ENCODE data around the gene ZNF790. TPM values are rescaled to one million over a fixed set of nuclear protein-coding genes. Genes with fewer than 3 reads are reported as not detected.

The ZNF790 gene
- total and polyA plus RNA-seq, 2 of the 13 experiments (the other 11 are each of a cell fraction or from before 2014, with no cell fraction given), result 1.3 to 5.3 TPM

GRCh38 chr19:36876993-36877938 is 39.1 kb upstream of the ZNF790 start:
- Histone ChIP-seq H3K79me2 (ENCODE audit: insufficient read depth, low read length) (no peaks in the 10 kb centered on the region), H3K27me3 (ENCODE audit: control insufficient read depth in 1 of 2, insufficient read depth in 2 of 2, low read length in 2 of 2) (no peaks in the 10 kb centered on the region), H3K9ac (ENCODE audit: insufficient read depth, low read depth, low read length) (no peak overlapping the region), H4K20me1 (ENCODE audit: insufficient read depth, low read length) (no peaks in the 10 kb centered on the region), H3K4me1 (ENCODE audit: insufficient read depth, low read length) (no peaks in the 10 kb centered on the region), H3K4me3 (replicated peaks in 1 of 3; ENCODE audit: insufficient read depth in 1 of 3, low read depth in 2 of 3, low read length in 3 of 3) (no peak overlapping the region), H3K27ac (ENCODE audit: extremely low read length, insufficient read depth, low read length) (no peak overlapping the region), H2AFZ (ENCODE audit: low read length) (no peak overlapping the region), H3K9me3 (ENCODE audit: low read length) (peaks cover 93% of the 10 kb centered on the region), H3K4me2 (ENCODE audit: low read depth, low read length) (no peak overlapping the region), H3K36me3 (replicated peaks in 1 of 2; ENCODE audit: control insufficient read depth in 1 of 2, insufficient read depth in 2 of 2, low read length in 2 of 2) (peaks cover 3 to 9% of the 10 kb centered on the region in 2 experiments; a peak in 3 of 5 replicates)
- in situ Hi-C loops (cut with HindIII; ENCODE audit: extremely low pct_ligation_motif_present, low pct_unique_long_range_greater_than_20kb) (no loop called here), intact Hi-C loops (cut with micrococcal nuclease; ENCODE audit: unreplicated experiment) (no loop called here)
- no peak for FAIRE-seq
- no peak for TF ChIP-seq HHEX (CRISPR knock-in tag; IDR thresholded peaks at IDR 0.05)
- TF ChIP-seq ZNF274 (CRISPR knock-in tag; IDR thresholded peaks at IDR 0.05), result peak; percentile 93
- TF ChIP-seq ZNF703 (CRISPR knock-in tag; IDR thresholded peaks at IDR 0.05; ENCODE audit: borderline replicate concordance), result no peak
- TF ChIP-seq RBM22 (optimal IDR thresholded peaks at IDR 0.05; ENCODE audit: low read length), result no peak
- no peak for TF ChIP-seq FOXM1 (CRISPR knock-in tag; IDR thresholded peaks at IDR 0.05)
- no peak for DNase-seq (ENCODE audit: low spot score)
- ChIA-PET POLR2A (no interaction called here), CTCF (ENCODE audit: low intra/inter-chr PET ratio, low total read pairs) (no interaction called here)
- no TSS peak for BruUV-seq (replicated peaks)
- WGBS (ENCODE audit: low lambda C conversion rate), result 94% methylated on average over 10 of the region's 10 CpGs
- ATAC-seq, result no peak

- H3K4me1 ChIP-seq (ENCODE audit: insufficient read depth, low read length), result peaks cover 12% of the 10 kb centered on the region
- no TSS peak for BruUV-seq (replicated peaks)
- DNase-seq (ENCODE audit: low spot score), result no peak
- FAIRE-seq, result no peak
- ChIA-PET POLR2A (interaction anchor here (2.2 to 4.8 kb wide), 2 partner anchors 13 to 278 kb away, joined by 14 to 169 read pairs; partner anchors contain the start of genes ZNF529 and ZNF790), CTCF (ENCODE audit: low intra/inter-chr PET ratio, low total read pairs) (no interaction called here)
- H4K20me1 ChIP-seq (ENCODE audit: insufficient read depth, low read length), result no peaks in the 10 kb centered on the region
- peaks cover 25% of the 10 kb centered on the region; the same call in 1 of the 2 replicates for H3K9me3 ChIP-seq (ENCODE audit: low read length)
- H2AFZ ChIP-seq (ENCODE audit: low read length), result no peak overlapping the region
- peak overlapping the region; percentile 89; the same call in 1 of the 2 replicates for H3K9ac ChIP-seq (ENCODE audit: insufficient read depth, low read depth, low read length)
- WGBS (ENCODE audit: low lambda C conversion rate), result 96% methylated on average over 3 of the region's 3 CpGs
- in situ Hi-C loops (cut with HindIII; ENCODE audit: extremely low pct_ligation_motif_present, low pct_unique_long_range_greater_than_20kb), result no loop called here
- no peak overlapping the region for H3K27ac ChIP-seq (ENCODE audit: extremely low read length, insufficient read depth, low read length)
- no peak for ATAC-seq
- H3K4me2 ChIP-seq (ENCODE audit: low read depth, low read length), result peak overlapping the region; percentile 89
- peaks cover 0 to 4% of the 10 kb centered on the region in 2 experiments; a peak in 1 of 5 replicates for H3K27me3 ChIP-seq (ENCODE audit: control insufficient read depth in 1 of 2, insufficient read depth in 2 of 2, low read length in 2 of 2)
- H3K79me2 ChIP-seq (ENCODE audit: insufficient read depth, low read length), result peaks cover 6% of the 10 kb centered on the region
- H3K36me3 ChIP-seq (replicated peaks in 1 of 2; ENCODE audit: control insufficient read depth in 1 of 2, insufficient read depth in 2 of 2, low read length in 2 of 2), result no peaks in the 10 kb centered on the region; a peak in 1 of 5 replicates
- intact Hi-C loops (cut with micrococcal nuclease; ENCODE audit: unreplicated experiment), result loop anchor here (5.0 kb wide), 1 partner anchor 80 kb away; the partner anchor contains the start of gene ZNF850
- peak overlapping the region; percentile 88 to 98 (median 96) for H3K4me3 ChIP-seq (replicated peaks in 1 of 3; ENCODE audit: insufficient read depth in 1 of 3, low read depth in 2 of 3, low read length in 3 of 3)
- no peak for TF ChIP-seq ZNF451 (CRISPR knock-in tag; IDR thresholded peaks at IDR 0.05)
- no peak for TF ChIP-seq EP300 (IDR thresholded peaks at IDR 0.05; ENCODE audit: low read depth in 2 of 2, low read length in 2 of 2)
- no peak for TF ChIP-seq EP300 (CRISPR knock-in tag; IDR thresholded peaks at IDR 0.05; ENCODE audit: borderline replicate concordance)
- no peak for TF ChIP-seq SAP130 (CRISPR knock-in tag; IDR thresholded peaks at IDR 0.05; ENCODE audit: low read depth)
- no peak for TF ChIP-seq RORA (CRISPR knock-in tag; IDR thresholded peaks at IDR 0.05)
- TF ChIP-seq ZBTB7B (CRISPR knock-in tag; IDR thresholded peaks at IDR 0.05), result no peak
- no peak for TF ChIP-seq ZNF138 (CRISPR knock-in tag; IDR thresholded peaks at IDR 0.05; ENCODE audit: low read depth)
- no peak for TF ChIP-seq ZBTB10 (CRISPR knock-in tag; IDR thresholded peaks at IDR 0.05; ENCODE audit: borderline replicate concordance)
- TF ChIP-seq GPBP1L1 (CRISPR knock-in tag; IDR thresholded peaks at IDR 0.05), result no peak
Observed at GRCh38 chr19:36851898-36852297, 13.7 kb upstream of the ZNF790 start.
